DND-41 (cell line): ENCODE data around the gene PLPP3.

Experiments used
- EZH2 ChIP-seq: IDR thresholded peaks from 3 replicates; pipeline ENCODE4 v1.6.1; 2012; ENCODE audit warnings: borderline replicate concordance, low read depth, mild to moderate bottlenecking, moderate library complexity, low read length, inconsistent platforms; ENCODE audit not compliant: severe bottlenecking
- TF ChIP-seq, protein P1 (sequence below): IDR thresholded peaks from 2 replicates; pipeline ENCODE4 v1.5.1; 2012; ENCODE audit warnings: borderline replicate concordance, low read length, moderate library complexity, mild to moderate bottlenecking; ENCODE audit not compliant: poor library complexity, severe bottlenecking; ENCODE audit errors: extremely low read depth

DNA sequence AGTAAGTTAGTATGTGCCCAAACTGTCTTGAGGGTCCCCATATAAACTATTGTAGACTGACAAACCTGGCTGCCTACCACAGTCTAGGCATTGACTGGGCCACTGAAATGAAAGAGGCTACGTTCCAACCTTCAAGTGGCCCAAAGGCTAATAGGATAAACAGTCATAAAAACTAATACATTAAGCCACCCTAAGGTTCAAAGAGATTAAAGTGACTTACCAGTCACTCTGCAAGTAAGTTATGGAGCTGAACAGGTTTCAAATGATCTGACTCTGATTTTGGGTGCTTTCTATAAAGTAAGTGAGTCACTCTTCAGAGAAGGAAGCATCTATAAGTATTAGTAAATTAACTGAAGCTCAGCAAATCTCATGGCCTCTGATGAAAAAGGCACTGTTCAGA, 38.0 kb downstream of the PLPP3 start:
- TF ChIP-seq, protein P1, sequence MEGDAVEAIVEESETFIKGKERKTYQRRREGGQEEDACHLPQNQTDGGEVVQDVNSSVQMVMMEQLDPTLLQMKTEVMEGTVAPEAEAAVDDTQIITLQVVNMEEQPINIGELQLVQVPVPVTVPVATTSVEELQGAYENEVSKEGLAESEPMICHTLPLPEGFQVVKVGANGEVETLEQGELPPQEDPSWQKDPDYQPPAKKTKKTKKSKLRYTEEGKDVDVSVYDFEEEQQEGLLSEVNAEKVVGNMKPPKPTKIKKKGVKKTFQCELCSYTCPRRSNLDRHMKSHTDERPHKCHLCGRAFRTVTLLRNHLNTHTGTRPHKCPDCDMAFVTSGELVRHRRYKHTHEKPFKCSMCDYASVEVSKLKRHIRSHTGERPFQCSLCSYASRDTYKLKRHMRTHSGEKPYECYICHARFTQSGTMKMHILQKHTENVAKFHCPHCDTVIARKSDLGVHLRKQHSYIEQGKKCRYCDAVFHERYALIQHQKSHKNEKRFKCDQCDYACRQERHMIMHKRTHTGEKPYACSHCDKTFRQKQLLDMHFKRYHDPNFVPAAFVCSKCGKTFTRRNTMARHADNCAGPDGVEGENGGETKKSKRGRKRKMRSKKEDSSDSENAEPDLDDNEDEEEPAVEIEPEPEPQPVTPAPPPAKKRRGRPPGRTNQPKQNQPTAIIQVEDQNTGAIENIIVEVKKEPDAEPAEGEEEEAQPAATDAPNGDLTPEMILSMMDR = no peak
- no peak for TF ChIP-seq EZH2
